DND-41 (cell line): ENCODE results near the gene RDH14.

Experiments used
- ATAC-seq: fragments of 200-7000 bp; cut with Tn5 transposase; 3 replicates; pipeline ENCODE4 v1.9.1; 2021; ENCODE audit warnings: low read depth; ENCODE audit not compliant: insufficient read depth
- DNase-seq: peaks from one replicate; pipeline ENCODE4 v3.0.0-alpha.2; 2020
- H2AFZ ChIP-seq: 2 replicates; pipeline ENCODE4 v1.6.0; 2012; ENCODE audit warnings: low read depth, low read length
- H3K27ac ChIP-seq: 2 replicates; pipeline ENCODE4 v1.5.1; 2012; ENCODE audit warnings: low read length, inconsistent platforms
- H3K27me3 ChIP-seq: fragments of 200-600 bp; sonication (generic); 2 replicates; pipeline ENCODE4 v1.6.0; 2012; ENCODE audit warnings: low read length, mild to moderate bottlenecking, inconsistent platforms; ENCODE audit not compliant: insufficient read depth, poor library complexity
- H3K36me3 ChIP-seq: 2 replicates; pipeline ENCODE4 v1.5.1; 2012; ENCODE audit warnings: low read length, inconsistent platforms; ENCODE audit not compliant: insufficient read depth
- H3K4me1 ChIP-seq: 2 replicates; pipeline ENCODE4 v1.5.1; 2012; ENCODE audit warnings: mild to moderate bottlenecking, low read length; ENCODE audit not compliant: insufficient read depth
- H3K4me2 ChIP-seq: 2 replicates; pipeline ENCODE4 v1.6.0; 2012; ENCODE audit warnings: mild to moderate bottlenecking, moderate library complexity, low read length, inconsistent platforms; ENCODE audit not compliant: insufficient read depth
- H3K4me3 ChIP-seq, 2 experiments: fragments of 200-600 bp in 1 of 2; shearing (Covaris generic) in 1 of 2; 2 replicates each; pipeline ENCODE4 v1.5.1; 2012 to 2016; ENCODE audit warnings: inconsistent platforms in 2 of 2, low read length in 2 of 2, mild to moderate bottlenecking in 2 of 2, low read depth in 1 of 2, moderate library complexity in 1 of 2
- H3K79me2 ChIP-seq: 2 replicates; pipeline ENCODE4 v1.6.0; 2012; ENCODE audit warnings: low read length, inconsistent platforms; ENCODE audit not compliant: insufficient read depth
- H3K9ac ChIP-seq: 2 replicates; pipeline ENCODE4 v1.6.0; 2012; ENCODE audit warnings: low read depth, mild to moderate bottlenecking, inconsistent platforms, low read length, moderate library complexity
- H3K9me3 ChIP-seq: 2 replicates; pipeline ENCODE4 v1.5.1; 2012; ENCODE audit warnings: low read length, moderate library complexity, mild to moderate bottlenecking, inconsistent platforms; ENCODE audit not compliant: insufficient read depth, severe bottlenecking
- H4K20me1 ChIP-seq: 2 replicates; pipeline ENCODE4 v1.6.0; 2012; ENCODE audit warnings: low read length; ENCODE audit not compliant: insufficient read depth
- CTCF ChIP-seq: IDR thresholded peaks from 2 replicates; pipeline ENCODE4 v1.5.1; 2012; ENCODE audit warnings: borderline replicate concordance, low read length, moderate library complexity, mild to moderate bottlenecking; ENCODE audit not compliant: poor library complexity, severe bottlenecking; ENCODE audit errors: extremely low read depth
- EZH2 ChIP-seq: IDR thresholded peaks from 3 replicates; pipeline ENCODE4 v1.6.1; 2012; ENCODE audit warnings: borderline replicate concordance, low read depth, mild to moderate bottlenecking, moderate library complexity, low read length, inconsistent platforms; ENCODE audit not compliant: severe bottlenecking

RDH14 gene

GRCh38 chr2:18540872-18541271, 19.6 kb downstream of the RDH14 start:
- H3K9ac ChIP-seq, result no peak overlapping the region
- ATAC-seq (no peak), DNase-seq (no peak)
- H3K4me2 ChIP-seq, result no peak overlapping the region
- TF ChIP-seq EZH2 (no peak), CTCF (no peak)
- H3K36me3 ChIP-seq, result no peaks in the 10 kb centered on the region
- H4K20me1 ChIP-seq, result no peaks in the 10 kb centered on the region
- H3K4me3 ChIP-seq, result no peak overlapping the region
- H3K27me3 ChIP-seq, result no peaks in the 10 kb centered on the region
- no peak overlapping the region for H2AFZ ChIP-seq
- H3K4me1 ChIP-seq, result no peaks in the 10 kb centered on the region
- H3K79me2 ChIP-seq, result no peaks in the 10 kb centered on the region
- H3K27ac ChIP-seq, result no peak overlapping the region
- no peaks in the 10 kb centered on the region for H3K9me3 ChIP-seq

GRCh38 chr2:18536697-18537096, 23.8 kb downstream of the RDH14 start:
- ATAC-seq (no peak), DNase-seq (no peak)
- Histone ChIP-seq H3K79me2 (no peaks in the 10 kb centered on the region), H3K4me2 (no peak overlapping the region), H3K27me3 (no peaks in the 10 kb centered on the region), H4K20me1 (no peaks in the 10 kb centered on the region), H3K4me3 (no peak overlapping the region), H3K4me1 (no peaks in the 10 kb centered on the region), H3K9me3 (no peaks in the 10 kb centered on the region), H3K27ac (no peak overlapping the region), H3K36me3 (no peaks in the 10 kb centered on the region), H3K9ac (no peak overlapping the region), H2AFZ (no peak overlapping the region)
- TF ChIP-seq CTCF, result no peak
- TF ChIP-seq EZH2, result no peak

GRCh38 chr2:18536100-18536499, 24.4 kb downstream of the RDH14 start:
- H3K36me3 ChIP-seq, result no peaks in the 10 kb centered on the region
- H3K9me3 ChIP-seq, result no peaks in the 10 kb centered on the region
- no peaks in the 10 kb centered on the region for H3K4me1 ChIP-seq
- TF ChIP-seq EZH2 (no peak), CTCF (no peak)
- H3K27ac ChIP-seq, result no peak overlapping the region
- H3K79me2 ChIP-seq, result no peaks in the 10 kb centered on the region
- H3K4me2 ChIP-seq, result no peak overlapping the region
- no peak overlapping the region for H2AFZ ChIP-seq
- no peaks in the 10 kb centered on the region for H4K20me1 ChIP-seq
- H3K4me3 ChIP-seq, result no peak overlapping the region
- DNase-seq, result no peak
- no peak for ATAC-seq
- no peaks in the 10 kb centered on the region for H3K27me3 ChIP-seq
- H3K9ac ChIP-seq, result no peak overlapping the region

GRCh38 chr2:18531194-18531593, 29.3 kb downstream of the RDH14 start:
- Histone ChIP-seq H2AFZ (no peak overlapping the region), H3K36me3 (no peaks in the 10 kb centered on the region), H3K9ac (no peak overlapping the region), H3K9me3 (no peaks in the 10 kb centered on the region), H3K4me3 (no peak overlapping the region), H3K4me1 (no peaks in the 10 kb centered on the region), H3K27me3 (no peaks in the 10 kb centered on the region), H3K27ac (no peak overlapping the region), H4K20me1 (no peaks in the 10 kb centered on the region), H3K4me2 (no peak overlapping the region), H3K79me2 (no peaks in the 10 kb centered on the region)
- ATAC-seq (no peak), DNase-seq (no peak)
- TF ChIP-seq CTCF, result no peak
